HepG2 (cell line): ENCODE data around the gene POFUT2. TPM values are rescaled to one million over a fixed set of nuclear protein-coding genes. Genes with fewer than 3 reads are reported as not detected.

Source experiments
- ELF4 ChIP-seq: sonication (generic); formaldehyde crosslinking; IDR thresholded peaks from 2 replicates; pipeline ENCODE4 v1.5.0; 2020; ENCODE audit warnings: missing genetic modification reagents, mild to moderate bottlenecking, moderate library complexity, borderline replicate concordance
- KDM5A ChIP-seq: fragments of 200-600 bp; sonication (generic); IDR thresholded peaks from 2 replicates; pipeline ENCODE4 v1.7.0; 2018; ENCODE audit warnings: antibody characterized with exemption, mild to moderate bottlenecking, low read length, borderline replicate concordance
- MBNL3 ChIP-seq: fragments of 250-450 bp; sonication (Bioruptor Pico); conservative IDR thresholded peaks from 2 replicates; pipeline ENCODE4 v1.8.0; 2022; ENCODE audit warnings: mild to moderate bottlenecking, inconsistent platforms
- NAIF1 ChIP-seq: sonication (generic); formaldehyde crosslinking; IDR thresholded peaks from 2 replicates; pipeline ENCODE4 v1.5.0; 2020; ENCODE audit warnings: mild to moderate bottlenecking, missing genetic modification reagents, borderline replicate concordance
- PLRG1 ChIP-seq: fragments of 450-650 bp; conservative IDR thresholded peaks from 2 replicates; pipeline ENCODE4 v1.6.1; 2016
- POLR2AphosphoS2 ChIP-seq: IDR thresholded peaks from 2 replicates; pipeline ENCODE4 v1.6.1; 2011; ENCODE audit warnings: low read depth, low read length, improper control_type of control experiment
- RBFOX2 ChIP-seq: fragments of 200-400 bp; formaldehyde crosslinking; IDR thresholded peaks from 2 replicates; pipeline ENCODE4 v1.6.1; 2017; ENCODE audit warnings: low read depth, mild to moderate bottlenecking, low read length
- SNAI1 ChIP-seq: sonication (generic); formaldehyde crosslinking; IDR thresholded peaks from 2 replicates; pipeline ENCODE4 v1.5.0; 2020; ENCODE audit warnings: mild to moderate bottlenecking, missing genetic modification reagents, borderline replicate concordance
- STAT6 ChIP-seq: sonication (generic); formaldehyde crosslinking; IDR thresholded peaks from 2 replicates; pipeline ENCODE4 v1.4.0; 2020; ENCODE audit warnings: missing genetic modification reagents, mild to moderate bottlenecking, borderline replicate concordance
- TCF7L2 ChIP-seq: IDR thresholded peaks from 2 replicates; pipeline ENCODE4 v1.6.1; 2011; ENCODE audit warnings: mild to moderate bottlenecking, low read depth, low read length, moderate library complexity
- U2AF1 ChIP-seq: fragments of 200-400 bp; formaldehyde crosslinking; optimal IDR thresholded peaks from 2 replicates; pipeline ENCODE3; 2017; ENCODE audit warnings: mild to moderate bottlenecking, low read depth, low read length
- WIZ ChIP-seq: sonication (generic); formaldehyde crosslinking; IDR thresholded peaks from 2 replicates; pipeline ENCODE4 v1.5.1; 2020; ENCODE audit warnings: mild to moderate bottlenecking, missing genetic modification reagents
- ZBTB46 ChIP-seq: sonication (generic); formaldehyde crosslinking; IDR thresholded peaks from 2 replicates; pipeline ENCODE4 v1.4.0; 2020; ENCODE audit warnings: mild to moderate bottlenecking, missing genetic modification reagents, borderline replicate concordance
- ZFP62 ChIP-seq: sonication (generic); formaldehyde crosslinking; IDR thresholded peaks from 2 replicates; pipeline ENCODE4 v1.4.0; 2020; ENCODE audit warnings: missing genetic modification reagents
- ZMYM3 ChIP-seq: sonication (generic); formaldehyde crosslinking; IDR thresholded peaks from 2 replicates; pipeline ENCODE4 v1.5.1; 2020; ENCODE audit warnings: mild to moderate bottlenecking, missing genetic modification reagents
- ZNF605 ChIP-seq: sonication (generic); formaldehyde crosslinking; IDR thresholded peaks from 2 replicates; pipeline ENCODE4 v1.8.0; 2022; ENCODE audit warnings: mild to moderate bottlenecking, missing genetic modification reagents
- ZNF704 ChIP-seq: sonication (generic); formaldehyde crosslinking; IDR thresholded peaks from 2 replicates; pipeline ENCODE4 v1.8.1; 2023; ENCODE audit warnings: mild to moderate bottlenecking, inconsistent platforms, moderate library complexity, missing genetic modification reagents, borderline replicate concordance
- ZNF710 ChIP-seq: sonication (generic); formaldehyde crosslinking; IDR thresholded peaks from 2 replicates; pipeline ENCODE4 v1.5.0; 2020; ENCODE audit warnings: mild to moderate bottlenecking, missing genetic modification reagents, borderline replicate concordance
- ZNF800 ChIP-seq: sonication (generic); formaldehyde crosslinking; IDR thresholded peaks from 2 replicates; pipeline ENCODE4 v1.4.0; 2020; ENCODE audit warnings: missing genetic modification reagents
- polyA plus RNA-seq, 8 experiments: library from polyadenylated mRNA; depleted of rRNA in 3 of 8; stranded (reverse) in 7 of 8; unstranded in 1 of 8; fragments of >200 nt; fragmentation: Illumina TruSeq in 4 of 8; extraction: Trizol in 4 of 8; gene quantifications; 2 replicates each; pipeline versions ENCODE4 v1.2.1 to v1.2.3, GENCODE V29; 2011 to 2016; ENCODE audit warnings: low read depth in 4 of 8, missing spikeins in 1 of 8, mixed read lengths in 1 of 8; ENCODE audit not compliant: insufficient read depth in 1 of 8
- total RNA-seq, 5 experiments: library from RNA; depleted of rRNA; stranded (reverse); fragments of >200 nt; fragmentation: Illumina TruSeq; extraction: Trizol; gene quantifications; 2 replicates each; pipeline ENCODE4 v1.2.3, GENCODE V29; 2016; ENCODE audit warnings: low read depth in 1 of 5

POFUT2 gene
- total and polyA plus RNA-seq, 2 of the 13 experiments (the other 11 are each of a cell fraction or from before 2014, with no cell fraction given): 22.8 to 24.0 TPM

- TF ChIP-seq ELF4 (no peak), ZNF605 (CRISPR knock-in tag) (no peak), ZNF800 (CRISPR knock-in tag) (no peak), ZFP62 (no peak), MBNL3 (CRISPR knock-in tag) (no peak), ZNF704 (no peak), STAT6 (CRISPR knock-in tag) (no peak), POLR2AphosphoS2 (no peak), KDM5A (no peak), NAIF1 (CRISPR knock-in tag) (no peak), ZNF710 (CRISPR knock-in tag) (0 out of 2 replicates have a peak, but pooled peaks have one; percentile 13), U2AF1 (no peak), RBFOX2 (no peak), ZMYM3 (CRISPR knock-in tag) (no peak), WIZ (CRISPR knock-in tag) (no peak), PLRG1 (no peak), TCF7L2 (no peak), SNAI1 (CRISPR knock-in tag) (no peak), ZBTB46 (CRISPR knock-in tag) (no peak)
These were observed 42.5 kb upstream of the POFUT2 start (continued) for GRCh38 chr21:45330075-45330781.
